PFSK-1 (cell line): ENCODE data around the gene SULF2.

Source experiments
- FOXP2 ChIP-seq: optimal IDR thresholded peaks from 2 replicates; pipeline ENCODE3; 2011; ENCODE audit warnings: borderline replicate concordance, control low read depth, inconsistent platforms; ENCODE audit not compliant: insufficient read depth; ENCODE audit errors: extremely low read length, extremely low read depth
- POLR2AphosphoS5 ChIP-seq: IDR thresholded peaks from 2 replicates; pipeline ENCODE4 v1.6.1; 2012; ENCODE audit warnings: low read depth, mild to moderate bottlenecking, control low read depth, low read length, moderate library complexity
- REST ChIP-seq, 2 experiments: IDR thresholded peaks; 2 replicates each; pipeline versions ENCODE4 v1.6.1 to v1.8.0; 2011 to 2012; ENCODE audit warnings: low read depth in 2 of 2, low read length in 2 of 2, control low read depth in 1 of 2, inconsistent platforms in 1 of 2, mild to moderate bottlenecking in 1 of 2, moderate library complexity in 1 of 2; ENCODE audit not compliant: insufficient read depth in 1 of 2
- SIN3A ChIP-seq: IDR thresholded peaks from 2 replicates; pipeline ENCODE4 v1.6.1; 2012; ENCODE audit warnings: mild to moderate bottlenecking, low read length, moderate library complexity, borderline replicate concordance; ENCODE audit not compliant: insufficient read depth
- TAF1 ChIP-seq: IDR thresholded peaks from 2 replicates; pipeline ENCODE4 v1.6.1; 2012; ENCODE audit warnings: low read length, control low read depth, borderline replicate concordance; ENCODE audit not compliant: insufficient read depth

Gene SULF2

DNA sequence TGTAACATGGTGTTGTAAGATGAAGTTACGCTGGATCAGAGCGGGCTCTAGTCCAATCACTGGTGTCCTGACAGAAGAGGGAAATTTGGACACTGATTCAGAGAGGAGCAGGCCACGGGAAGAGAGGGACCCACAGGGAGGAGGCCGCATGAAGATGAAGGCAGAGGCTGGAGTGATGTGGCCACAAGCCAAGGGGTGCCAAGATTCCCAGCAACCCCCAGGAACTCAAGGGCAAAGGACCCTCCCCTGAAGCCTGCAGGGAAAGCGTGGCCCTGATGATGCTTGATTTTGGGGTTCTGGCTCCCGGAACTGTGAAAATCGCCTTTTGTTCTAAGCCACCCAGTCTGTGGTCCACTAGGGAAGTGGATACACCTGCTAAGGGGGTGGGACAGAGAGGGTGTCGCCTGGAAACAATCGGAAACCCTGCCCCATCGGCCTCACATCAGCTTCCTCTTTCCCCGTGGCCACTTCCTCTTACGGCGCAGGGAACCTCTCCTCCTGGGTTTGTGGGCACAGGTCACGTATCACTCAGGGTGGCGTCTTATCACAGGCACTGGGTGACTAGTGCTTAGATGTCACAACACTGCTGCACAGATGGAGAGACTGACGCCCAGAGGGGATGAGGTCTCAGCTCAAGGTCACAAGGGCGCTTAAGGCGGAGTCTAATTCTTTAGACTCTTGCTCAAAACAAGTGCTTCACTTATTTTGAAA is 58.0 kb downstream of the SULF2 start:
- TF ChIP-seq TAF1 (no peak), SIN3A (no peak), FOXP2 (no peak), POLR2AphosphoS5 (no peak)

DNA sequence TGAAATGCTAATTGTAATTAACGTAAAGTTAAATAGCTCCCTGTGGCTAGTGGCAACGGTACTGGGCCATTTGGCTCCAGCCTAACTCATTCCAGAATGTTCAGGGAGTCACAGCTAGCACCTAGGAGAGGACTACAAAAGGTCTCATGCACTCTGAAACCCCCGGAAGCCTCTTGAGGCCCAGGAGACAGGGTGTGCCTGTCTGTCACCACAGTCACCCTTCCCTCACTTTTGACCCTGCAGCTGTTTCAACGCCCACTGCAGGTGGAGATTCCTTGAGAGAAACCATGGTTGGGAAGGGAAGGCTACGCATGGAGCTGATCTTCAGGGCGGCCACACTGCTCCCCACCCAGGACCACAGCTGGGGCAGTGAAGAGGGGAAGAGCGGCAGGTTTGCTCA is 58.6 kb downstream of the SULF2 start:
- TF ChIP-seq FOXP2 = no peak
- no peak for TF ChIP-seq SIN3A
- no peak for TF ChIP-seq POLR2AphosphoS5
- TF ChIP-seq TAF1 = no peak

DNA sequence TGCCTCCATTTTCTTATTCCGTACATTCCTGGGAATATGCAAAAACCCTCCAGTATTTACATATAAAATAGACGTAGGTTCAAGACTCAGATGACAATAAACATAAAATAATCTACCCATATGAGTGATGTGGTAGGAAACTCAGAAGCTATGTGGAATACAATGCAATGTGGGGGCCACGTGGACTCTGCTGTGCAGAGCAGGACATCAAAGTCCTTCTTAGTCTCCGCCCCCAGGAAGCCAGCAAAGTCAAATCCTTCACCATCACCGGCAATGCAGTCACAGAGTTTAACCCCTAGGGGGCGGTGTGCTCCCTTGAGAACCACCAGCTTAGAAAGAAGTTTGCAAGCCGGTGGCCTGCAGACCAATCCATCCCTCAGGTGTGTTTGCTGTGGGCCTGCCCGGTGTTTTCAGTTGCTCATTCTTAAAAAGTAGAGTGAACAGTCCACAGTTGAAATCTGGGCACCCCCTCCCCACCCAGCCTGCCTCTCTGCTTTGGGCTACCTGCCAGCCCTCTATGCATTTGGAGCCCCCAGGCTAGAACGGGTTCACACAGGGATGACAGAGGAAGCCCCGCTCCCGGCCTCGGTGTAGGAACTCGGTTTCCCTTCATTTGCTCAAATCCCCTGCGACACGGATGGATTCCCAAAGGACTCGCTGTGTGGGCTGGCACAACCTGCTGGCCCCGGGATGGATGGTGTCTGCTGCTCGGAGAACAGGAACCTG is 59.9 kb downstream of the SULF2 start:
- TF ChIP-seq FOXP2 = no peak
- TF ChIP-seq SIN3A = no peak
- no peak for TF ChIP-seq POLR2AphosphoS5
- TF ChIP-seq TAF1 = no peak
- TF ChIP-seq REST (IDR thresholded peaks at IDR 0.05; ENCODE audit: insufficient read depth in 1 of 2, low read depth in 2 of 2, low read length in 2 of 2) = no peak

- TF ChIP-seq FOXP2 (no peak), TAF1 (no peak), POLR2AphosphoS5 (no peak), REST (IDR thresholded peaks at IDR 0.05; ENCODE audit: insufficient read depth in 1 of 2, low read depth in 2 of 2, low read length in 2 of 2) (no peak)
These were observed 60.4 kb downstream of the SULF2 start for GRCh38 chr20:47724910-47725247.

DNA sequence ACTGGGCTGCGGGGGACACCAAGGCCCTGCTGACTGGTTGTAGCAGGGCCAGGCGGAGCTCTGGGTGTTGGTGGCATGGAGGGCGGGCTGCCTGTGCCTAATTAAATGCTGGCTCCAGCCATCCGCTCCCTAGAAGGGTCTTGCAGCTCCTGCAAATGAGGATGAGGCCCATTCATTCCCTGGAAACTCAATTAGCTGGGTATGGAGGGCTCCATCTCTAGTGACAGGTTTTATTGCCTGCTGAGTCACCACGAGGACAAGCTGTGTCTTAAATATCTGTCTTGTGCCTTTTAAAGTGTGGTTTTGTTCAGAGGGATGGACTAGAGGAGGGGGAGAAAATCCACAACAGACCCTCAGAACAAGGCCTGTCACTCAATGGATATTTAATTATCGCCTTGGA is 60.9 kb downstream of the SULF2 start:
- TF ChIP-seq POLR2AphosphoS5 (no peak), FOXP2 (no peak), REST (IDR thresholded peaks at IDR 0.05; ENCODE audit: insufficient read depth in 1 of 2, low read depth in 2 of 2, low read length in 2 of 2) (no peak), SIN3A (no peak), TAF1 (no peak)

- TF ChIP-seq POLR2AphosphoS5 (no peak), REST (IDR thresholded peaks at IDR 0.05; ENCODE audit: insufficient read depth in 1 of 2, low read depth in 2 of 2, low read length in 2 of 2) (no peak), FOXP2 (no peak), TAF1 (no peak), SIN3A (no peak)
These were observed 62.0 kb downstream of the SULF2 start for GRCh38 chr20:47723322-47723721.
